Smooth muscle cell (in vitro differentiated cells): ENCODE data around the gene CNTN4. TPM values are rescaled to one million over a fixed set of nuclear protein-coding genes. Genes with fewer than 3 reads are reported as not detected.

Experiments
- DNase-seq: peaks from one replicate; lab custom pipeline; 2025; ENCODE audit not compliant: unreplicated experiment; lab: John Stamatoyannopoulos, UW
- H2AFZ ChIP-seq: fragments of 200-600 bp; sonication (generic); 2 replicates; pipeline ENCODE4 v1.6.0; 2016; ENCODE audit warnings: antibody characterized with exemption, low read depth, mild to moderate bottlenecking
- H3F3A ChIP-seq: fragments of 200-600 bp; sonication (generic); 2 replicates; pipeline ENCODE4 v1.6.0; 2017; ENCODE audit warnings: antibody characterized with exemption, low read depth
- H3K27ac ChIP-seq: fragments of 200-600 bp; sonication (generic); 2 replicates; pipeline ENCODE4 v1.5.1; 2016; ENCODE audit warnings: low read depth, mild to moderate bottlenecking
- H3K27me3 ChIP-seq: fragments of 200-600 bp; sonication (generic); 2 replicates; pipeline ENCODE4 v1.6.1; 2016; ENCODE audit warnings: low read depth, mild to moderate bottlenecking
- H3K36me3 ChIP-seq: fragments of 200-600 bp; sonication (generic); 2 replicates; pipeline ENCODE4 v1.5.1; 2016; ENCODE audit warnings: low read depth
- H3K4me1 ChIP-seq: fragments of 200-600 bp; sonication (generic); 2 replicates; pipeline ENCODE4 v1.5.1; 2016; ENCODE audit warnings: low read depth
- H3K4me2 ChIP-seq: fragments of 200-600 bp; sonication (generic); 2 replicates; pipeline ENCODE4 v1.6.0; 2016; ENCODE audit warnings: mild to moderate bottlenecking
- H3K4me3 ChIP-seq: fragments of 200-600 bp; sonication (generic); 2 replicates; pipeline ENCODE4 v1.5.1; 2016; ENCODE audit warnings: mild to moderate bottlenecking
- H3K79me2 ChIP-seq: fragments of 200-600 bp; sonication (generic); 2 replicates; pipeline ENCODE4 v1.6.0; 2016; ENCODE audit warnings: low read depth, mild to moderate bottlenecking
- H3K9ac ChIP-seq: fragments of 200-600 bp; sonication (generic); 2 replicates; pipeline ENCODE4 v1.6.0; 2016; ENCODE audit warnings: low read depth
- H3K9me3 ChIP-seq: fragments of 200-600 bp; sonication (generic); replicated peaks from 2 replicates; pipeline ENCODE4 v1.5.1; 2016; ENCODE audit warnings: low read depth
- H4K20me1 ChIP-seq: fragments of 200-600 bp; sonication (generic); 2 replicates; pipeline ENCODE4 v1.6.0; 2016; ENCODE audit warnings: low read depth
- WGBS: methylation state at CpG from one replicate; pipeline ENCODE4 v1.1.7; 2016; ENCODE audit warnings: low lambda C conversion rate; 5-methylcytosine and 5-hydroxymethylcytosine counted together
- polyA plus RNA-seq: library from polyadenylated mRNA; unstranded; fragments of >200 nt; fragmentation: Nextera tagmentation; extraction: Ambion mirVana; gene quantifications from 2 replicates; pipeline ENCODE4 v1.2.1, GENCODE V29; 2016
- total RNA-seq: library from RNA; depleted of rRNA; stranded (reverse); fragments of >200 nt; gene quantifications from 2 replicates; pipeline ENCODE4 v1.2.3, GENCODE V29; 2014
- TF ChIP-seq, protein P1 (sequence below): fragments of 200-600 bp; sonication (generic); IDR thresholded peaks from 2 replicates; pipeline ENCODE4 v1.5.1; 2017; ENCODE audit warnings: borderline replicate concordance, mild to moderate bottlenecking, antibody characterized with exemption; ENCODE audit not compliant: insufficient read depth, poor library complexity, severe bottlenecking

CNTN4 gene
- total and polyA plus RNA-seq, 2 experiments from 2014 or later, result 12.1 to 15.8 TPM

DNA sequence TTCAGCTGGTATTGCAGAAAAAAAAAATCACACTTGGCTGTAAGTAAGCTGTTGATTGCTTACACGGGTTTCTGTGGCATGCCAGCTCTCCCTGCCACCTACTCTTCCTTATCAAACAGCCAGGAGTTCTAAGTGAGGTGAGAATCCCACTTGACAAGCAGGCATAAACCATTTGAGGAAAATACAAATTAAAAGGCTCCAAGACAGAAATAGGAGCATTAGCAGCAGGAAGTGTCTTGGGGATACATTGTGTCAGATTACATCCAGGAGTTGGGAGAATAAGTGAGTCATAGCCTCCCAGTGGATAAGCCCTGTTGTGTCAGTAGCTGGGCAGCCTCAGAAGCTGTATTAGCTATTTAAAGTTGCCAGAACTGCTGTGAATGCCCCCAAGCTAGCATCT is 256.0 kb downstream of the CNTN4 start:
- no peak overlapping the region for H2AFZ ChIP-seq
- 0% methylated on average over 1 of the region's 1 CpG for whole genome bisulfite sequencing

DNA sequence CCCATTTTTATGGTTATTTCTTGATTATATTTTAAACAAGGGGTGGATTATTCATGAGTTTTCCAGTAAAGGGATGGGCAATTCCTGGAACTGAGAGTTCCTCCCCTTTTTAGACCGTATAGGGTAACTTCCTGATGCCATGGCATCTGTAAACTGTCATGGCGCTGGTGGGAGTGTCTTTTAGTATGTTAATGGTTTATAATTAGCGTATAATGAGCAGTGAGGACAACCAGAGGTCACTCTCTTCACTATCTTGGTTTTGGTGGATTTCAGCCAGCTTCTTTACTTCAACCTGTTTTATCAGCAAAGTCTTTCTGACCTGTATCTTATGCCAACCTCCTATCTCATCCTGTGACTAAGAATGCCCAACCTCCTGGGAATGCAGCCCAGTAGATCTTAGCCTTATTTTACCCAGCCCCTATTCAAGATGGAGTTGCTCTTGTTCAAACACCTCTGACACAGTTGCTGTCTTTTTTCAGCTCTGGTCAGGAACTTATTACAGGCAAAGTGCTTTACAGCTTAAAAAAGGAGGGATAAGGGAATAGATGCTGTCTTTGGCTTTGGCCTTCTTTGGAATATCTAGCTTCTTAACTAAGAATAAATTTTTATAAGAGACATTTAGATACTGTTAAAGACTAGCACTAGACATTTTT is 257.8 kb downstream of the CNTN4 start:
- no peaks in the 10 kb centered on the region for H4K20me1 ChIP-seq
- no peak for DNase-seq
- H2AFZ ChIP-seq, result no peak overlapping the region
- no peaks in the 10 kb centered on the region for H3K4me1 ChIP-seq
- H3K9ac ChIP-seq, result no peak overlapping the region
- H3K9me3 ChIP-seq, result no peaks in the 10 kb centered on the region
- no peaks in the 10 kb centered on the region for H3K79me2 ChIP-seq
- peaks cover 4% of the 10 kb centered on the region for H3K27me3 ChIP-seq
- TF ChIP-seq, protein P1, sequence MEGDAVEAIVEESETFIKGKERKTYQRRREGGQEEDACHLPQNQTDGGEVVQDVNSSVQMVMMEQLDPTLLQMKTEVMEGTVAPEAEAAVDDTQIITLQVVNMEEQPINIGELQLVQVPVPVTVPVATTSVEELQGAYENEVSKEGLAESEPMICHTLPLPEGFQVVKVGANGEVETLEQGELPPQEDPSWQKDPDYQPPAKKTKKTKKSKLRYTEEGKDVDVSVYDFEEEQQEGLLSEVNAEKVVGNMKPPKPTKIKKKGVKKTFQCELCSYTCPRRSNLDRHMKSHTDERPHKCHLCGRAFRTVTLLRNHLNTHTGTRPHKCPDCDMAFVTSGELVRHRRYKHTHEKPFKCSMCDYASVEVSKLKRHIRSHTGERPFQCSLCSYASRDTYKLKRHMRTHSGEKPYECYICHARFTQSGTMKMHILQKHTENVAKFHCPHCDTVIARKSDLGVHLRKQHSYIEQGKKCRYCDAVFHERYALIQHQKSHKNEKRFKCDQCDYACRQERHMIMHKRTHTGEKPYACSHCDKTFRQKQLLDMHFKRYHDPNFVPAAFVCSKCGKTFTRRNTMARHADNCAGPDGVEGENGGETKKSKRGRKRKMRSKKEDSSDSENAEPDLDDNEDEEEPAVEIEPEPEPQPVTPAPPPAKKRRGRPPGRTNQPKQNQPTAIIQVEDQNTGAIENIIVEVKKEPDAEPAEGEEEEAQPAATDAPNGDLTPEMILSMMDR, result no peak
- H3K4me3 ChIP-seq, result no peak overlapping the region
- H3K4me2 ChIP-seq, result no peak overlapping the region
- H3K36me3 ChIP-seq, result no peaks in the 10 kb centered on the region
- no peak overlapping the region for H3K27ac ChIP-seq
- WGBS, result 87% methylated on average over 3 of the region's 3 CpGs
- no peaks in the 10 kb centered on the region for H3F3A ChIP-seq

More for the DNA sequence above, 256.0 kb downstream of the CNTN4 start:
- no peak for DNase-seq
- no peak overlapping the region for H3K9ac ChIP-seq
- H4K20me1 ChIP-seq, result no peaks in the 10 kb centered on the region
- no peak overlapping the region for H3K4me3 ChIP-seq
- TF ChIP-seq, protein P1, result no peak
- H3K9me3 ChIP-seq, result no peaks in the 10 kb centered on the region
- H3K36me3 ChIP-seq, result no peaks in the 10 kb centered on the region
- peak overlapping the region; percentile 3 for H3K27ac ChIP-seq
- H3K4me2 ChIP-seq, result no peak overlapping the region
- H3F3A ChIP-seq, result no peaks in the 10 kb centered on the region
- peaks cover 5% of the 10 kb centered on the region for H3K27me3 ChIP-seq
- H3K79me2 ChIP-seq, result no peaks in the 10 kb centered on the region
- no peaks in the 10 kb centered on the region for H3K4me1 ChIP-seq

DNA sequence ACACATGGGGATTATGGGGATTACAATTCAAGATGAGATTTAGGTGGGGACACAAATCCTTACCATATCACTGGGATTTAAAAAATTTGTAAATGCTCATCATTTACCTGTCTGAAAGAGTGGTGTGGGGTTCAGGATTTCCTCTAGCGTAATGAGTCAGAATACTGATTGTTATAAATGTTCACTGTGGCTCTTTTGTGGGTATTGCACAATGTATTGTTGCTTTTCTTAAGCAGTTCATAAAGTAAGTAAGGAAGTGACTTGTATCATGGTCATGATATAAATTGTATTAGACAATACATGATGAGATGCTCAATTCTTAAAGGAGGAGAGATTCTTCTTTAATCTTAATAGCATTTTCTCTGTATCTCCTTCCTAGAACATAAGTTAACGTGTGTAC is 262.1 kb downstream of the CNTN4 start:
- TF ChIP-seq, protein P1, result no peak
- H3K27me3 ChIP-seq, result peaks cover 8% of the 10 kb centered on the region
- H3K9me3 ChIP-seq, result no peaks in the 10 kb centered on the region
- H3K79me2 ChIP-seq, result no peaks in the 10 kb centered on the region
- no peak for DNase-seq
- H3K27ac ChIP-seq, result no peak overlapping the region
- H4K20me1 ChIP-seq, result no peaks in the 10 kb centered on the region
- no peaks in the 10 kb centered on the region for H3K36me3 ChIP-seq
- no peaks in the 10 kb centered on the region for H3K4me1 ChIP-seq
- no peak overlapping the region for H2AFZ ChIP-seq
- no peak overlapping the region for H3K4me3 ChIP-seq
- H3K4me2 ChIP-seq, result no peak overlapping the region
- WGBS, result 95% methylated on average over 2 of the region's 2 CpGs
- no peaks in the 10 kb centered on the region for H3F3A ChIP-seq
- no peak overlapping the region for H3K9ac ChIP-seq

DNA sequence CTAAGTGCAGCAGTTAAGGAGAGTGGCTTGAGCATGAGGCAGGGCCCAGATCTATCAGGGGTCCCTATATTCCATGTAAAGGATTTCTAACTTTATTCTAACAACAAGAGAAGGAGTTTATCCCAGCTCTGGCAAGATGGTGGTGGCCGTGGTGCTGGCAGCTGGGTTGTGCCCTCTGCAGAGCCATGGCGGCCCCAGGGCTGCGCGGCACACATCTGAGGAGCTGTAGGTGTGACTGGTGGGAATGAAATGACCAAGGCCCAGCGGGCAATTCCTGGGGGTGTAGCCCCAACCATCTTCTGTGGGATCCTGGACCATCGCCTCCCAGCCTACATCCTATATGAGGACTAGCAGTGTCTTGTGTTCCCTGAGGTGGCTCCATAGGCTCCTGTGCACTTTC is 263.5 kb downstream of the CNTN4 start:
- 97% methylated on average over 6 of the region's 6 CpGs for WGBS
- TF ChIP-seq, protein P1, result no peak
- Histone ChIP-seq H4K20me1 (no peaks in the 10 kb centered on the region), H3K9ac (no peak overlapping the region), H3K79me2 (no peaks in the 10 kb centered on the region), H3K4me3 (no peak overlapping the region), H3K9me3 (no peaks in the 10 kb centered on the region), H3F3A (no peaks in the 10 kb centered on the region), H3K27me3 (peaks cover 8% of the 10 kb centered on the region), H2AFZ (no peak overlapping the region), H3K4me2 (no peak overlapping the region), H3K27ac (no peak overlapping the region), H3K36me3 (no peaks in the 10 kb centered on the region), H3K4me1 (no peaks in the 10 kb centered on the region)
- DNase-seq, result no peak
